Measurements from ENCODE around the gene MYOD1.

- TF ChIP-seq CTCF (IDR thresholded peaks at IDR 0.05; ENCODE audit: low read depth, low read length, poor library complexity, severe bottlenecking) = no peak
- TF ChIP-seq EZH2phosphoT487 (IDR thresholded peaks at IDR 0.05; ENCODE audit: borderline replicate concordance, low read length) = no peak
These were observed 19.0 kb downstream of the MYOD1 start for GRCh38 chr11:17738151-17738973.

Measured in DOHH2 (cell line).